ACHN (cell line): Measurements from ENCODE around the gene MOK.
"Not testable (repeated sequence)": the region's sequence is repeated elsewhere in the genome, so short reads cannot be mapped to it uniquely, and the experiment has no call there.

Experiments
- DNase-seq: peaks from one replicate; pipeline ENCODE4 v3.0.0-alpha.2; 2015
- in situ Hi-C: cut with HindIII; loops from 2 replicates; pipeline ENCODE4 v1.10.0; 2017; ENCODE audit warnings: low sequenced_read_pairs, low pct_ligation_motif_present, low pct_unique_long_range_greater_than_20kb

The MOK gene

DNA sequence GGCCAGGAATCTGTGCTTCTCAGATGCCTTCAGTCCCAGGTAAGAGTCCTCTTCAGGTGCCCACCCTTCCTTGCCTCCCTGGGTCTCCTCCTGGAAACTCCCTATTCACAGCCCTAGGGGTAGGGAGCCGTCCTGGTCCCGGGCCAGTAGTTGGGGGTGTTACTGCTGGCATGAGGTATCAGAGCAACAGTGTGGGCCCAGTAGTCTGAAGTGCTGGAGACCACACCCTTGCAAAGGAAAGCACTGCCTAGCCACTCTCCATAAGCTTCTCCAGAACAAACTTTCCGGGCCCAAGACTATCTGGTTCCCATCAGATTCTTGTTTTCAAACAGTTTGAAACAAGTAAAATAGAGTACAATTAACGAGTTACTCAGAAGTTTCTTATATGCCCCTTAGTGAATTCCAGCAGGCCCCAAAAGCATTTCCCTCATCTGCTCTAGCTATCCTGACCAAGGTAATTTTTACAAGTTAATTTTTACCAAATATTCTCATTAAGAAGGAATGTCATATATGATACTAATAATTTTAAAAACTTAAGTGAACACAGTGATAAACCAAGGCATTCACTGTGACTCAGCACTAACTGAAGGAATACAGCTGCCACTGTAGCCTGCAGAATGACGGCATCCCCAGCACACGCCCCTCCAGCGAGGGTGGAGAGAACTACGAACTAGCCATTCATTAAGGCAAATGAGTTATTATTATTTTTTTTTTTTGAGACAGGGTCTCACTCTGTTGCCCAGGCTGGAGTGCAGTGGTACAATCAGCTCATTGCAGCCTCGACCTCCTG, 49.4 kb downstream of the MOK start:
- no peak for DNase-seq
- in situ Hi-C loops = no loop called here

DNA sequence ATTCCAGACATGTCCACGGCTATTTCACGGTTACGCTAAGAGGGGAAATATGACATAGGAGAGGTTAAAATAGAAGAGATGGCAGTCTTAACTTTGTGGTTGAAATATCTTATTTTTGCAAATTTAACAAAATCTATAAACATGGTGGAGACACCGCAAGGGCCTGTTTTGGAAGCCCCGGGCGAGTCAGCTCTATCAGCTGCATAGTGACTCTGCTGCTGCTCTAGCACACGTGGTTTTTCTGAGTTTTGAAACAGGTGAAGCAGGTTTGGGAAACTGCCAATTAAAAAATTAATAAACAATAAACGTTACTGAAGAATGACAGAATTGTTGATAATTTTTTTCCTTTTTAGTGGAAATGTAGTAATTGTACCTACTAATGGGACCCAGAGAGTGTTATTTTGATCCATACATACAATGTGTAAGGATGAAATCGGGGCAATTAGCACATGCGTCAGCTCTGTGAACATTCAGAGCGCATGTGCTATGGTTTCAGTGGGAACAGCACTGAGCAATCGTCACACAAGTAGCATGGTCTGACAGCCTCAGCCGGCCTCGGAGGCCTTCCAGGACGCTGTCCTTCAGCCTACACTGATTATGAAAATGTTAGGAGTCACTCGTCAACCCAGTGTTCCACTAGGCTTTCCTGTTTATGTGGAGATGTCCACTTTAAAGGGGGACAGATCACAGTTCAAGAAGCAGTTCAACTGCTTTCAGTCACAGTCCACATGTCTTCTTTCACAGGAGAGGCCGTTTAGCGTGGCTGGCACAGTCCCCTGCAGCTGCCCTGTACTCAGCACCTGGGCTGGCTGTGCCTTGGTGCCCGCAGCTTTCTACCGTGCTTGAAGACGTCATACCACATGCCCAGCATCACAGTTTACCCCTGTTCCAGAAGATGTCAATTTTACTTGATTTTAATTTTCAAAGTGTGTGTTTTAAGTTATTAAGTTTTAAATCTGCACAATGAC, 51.8 kb downstream of the MOK start:
- in situ Hi-C loops = no loop called here
- no peak for DNase-seq

DNA sequence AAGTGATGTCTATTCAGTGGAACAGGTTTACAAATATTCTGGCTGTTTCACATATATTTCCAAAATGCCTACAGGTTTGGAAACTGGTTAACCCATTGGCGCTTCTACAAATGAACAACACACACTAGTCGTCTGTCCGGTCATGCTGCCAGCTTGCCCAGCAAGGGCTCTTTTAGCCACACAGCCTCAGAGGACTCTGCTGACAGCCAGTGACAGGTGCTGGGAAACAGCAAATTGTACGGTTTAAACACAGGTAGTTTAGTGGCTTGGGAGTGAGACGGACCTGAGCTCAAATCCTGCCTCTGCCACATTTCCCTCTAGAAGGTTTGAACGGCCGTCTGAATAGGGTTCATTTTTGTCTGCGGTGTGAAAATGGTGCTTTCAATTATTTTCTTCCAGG, 53.8 kb downstream of the MOK start:
- in situ Hi-C loops = no loop called here

DNA sequence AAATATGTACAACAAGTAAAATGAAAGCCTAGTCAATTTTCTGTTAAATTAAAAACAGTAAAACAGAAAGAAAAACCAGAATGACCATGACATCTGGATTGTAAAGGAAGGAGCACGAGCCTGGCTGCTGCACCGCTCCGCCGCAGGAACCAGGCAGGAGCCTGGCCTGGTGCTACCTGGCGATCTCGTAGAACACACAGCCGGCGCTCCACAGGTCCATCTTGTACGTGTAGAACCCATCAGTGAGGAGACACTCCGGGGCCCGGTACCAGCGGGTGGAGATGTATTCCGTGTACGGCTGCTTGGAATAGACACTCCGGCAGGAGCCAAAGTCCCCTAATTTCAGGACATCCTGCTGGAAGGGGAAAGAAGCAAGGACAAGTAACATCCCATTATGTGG, 54.3 kb downstream of the MOK start:
- no peak for DNase-seq
- in situ Hi-C loops = no loop called here

More for the DNA sequence above, 53.8 kb downstream of the MOK start:
- no peak for DNase-seq

DNA sequence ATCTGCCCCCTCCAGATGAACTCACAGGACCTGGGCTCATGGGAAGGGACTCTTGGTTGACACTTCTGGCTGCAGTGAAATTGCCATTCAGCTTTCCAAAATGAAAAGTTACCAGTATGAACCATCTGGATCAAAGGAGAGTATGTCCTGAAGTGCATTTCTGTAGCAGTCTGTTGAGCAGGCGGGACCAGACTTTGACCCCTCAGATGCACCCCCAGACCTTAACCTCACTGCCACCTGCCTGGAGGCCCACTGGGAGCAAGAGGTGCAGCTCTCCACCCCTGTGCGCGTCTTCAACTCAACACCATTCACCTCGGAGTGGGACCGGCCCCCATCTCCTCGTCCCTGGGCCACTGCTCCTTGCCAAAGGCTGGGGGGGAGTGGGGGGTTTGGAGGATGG, 55.0 kb downstream of the MOK start:
- DNase-seq = no peak
- in situ Hi-C loops = no loop called here

DNA sequence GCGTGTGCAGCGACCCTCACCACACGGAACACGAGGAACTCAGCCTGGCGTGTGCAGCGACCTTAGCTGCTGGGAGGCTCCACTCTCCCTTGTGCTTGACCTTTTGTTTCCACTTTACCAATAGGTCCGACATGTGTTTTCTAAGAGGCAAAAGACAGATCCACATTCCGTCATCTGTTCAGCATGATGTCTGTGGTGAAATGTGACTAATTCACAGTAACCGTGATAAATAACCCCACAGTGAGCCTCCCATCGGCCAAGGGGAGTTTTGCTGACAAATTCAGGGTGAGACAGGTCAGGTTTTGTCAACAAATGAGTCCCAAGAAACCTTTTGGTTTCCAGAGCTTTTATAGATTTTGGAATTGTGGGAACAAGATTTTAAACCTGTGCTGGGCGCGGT, 55.9 kb downstream of the MOK start:
- no peak for DNase-seq
- in situ Hi-C loops = no loop called here

DNA sequence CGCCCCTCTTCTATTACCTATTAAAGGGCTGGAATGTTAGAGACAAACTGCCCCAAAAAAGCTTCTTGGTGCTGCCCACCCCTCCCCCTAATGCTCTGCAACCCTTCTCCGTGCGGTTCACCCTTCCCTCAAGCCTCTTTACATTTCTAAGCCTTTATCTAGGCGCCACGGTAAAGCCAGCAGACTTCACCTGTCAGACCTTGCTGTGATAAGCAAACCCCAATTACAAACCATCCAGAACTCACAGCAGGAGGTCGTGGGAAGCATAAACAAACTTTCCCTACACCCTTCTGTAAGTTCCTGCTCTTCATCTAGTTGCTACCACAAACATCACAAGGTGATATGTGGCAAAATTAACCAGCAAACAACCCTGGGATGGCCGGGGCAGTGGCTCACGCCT, 56.8 kb downstream of the MOK start:
- in situ Hi-C loops = no loop called here
- no peak for DNase-seq

DNA sequence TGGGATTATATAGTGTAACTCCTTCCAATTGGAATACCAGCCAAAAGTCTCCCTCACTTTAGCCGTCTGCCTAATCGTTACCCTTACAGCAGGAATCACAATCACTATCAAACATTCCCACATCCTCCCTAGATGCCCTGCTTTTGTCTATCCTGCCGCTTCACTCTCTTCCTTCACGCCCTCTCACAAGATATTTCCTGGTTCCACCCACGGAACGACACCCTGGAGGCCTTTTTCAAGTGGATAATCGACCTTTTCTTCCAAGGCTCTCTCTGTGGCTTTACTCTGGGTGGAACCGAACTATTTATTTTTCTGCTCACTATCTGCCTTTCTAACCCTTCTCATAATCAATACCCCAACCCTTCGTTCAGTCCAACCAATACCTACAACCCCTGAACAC, 58.9 kb downstream of the MOK start:
- no peak for DNase-seq
- in situ Hi-C loops = no loop called here

DNA sequence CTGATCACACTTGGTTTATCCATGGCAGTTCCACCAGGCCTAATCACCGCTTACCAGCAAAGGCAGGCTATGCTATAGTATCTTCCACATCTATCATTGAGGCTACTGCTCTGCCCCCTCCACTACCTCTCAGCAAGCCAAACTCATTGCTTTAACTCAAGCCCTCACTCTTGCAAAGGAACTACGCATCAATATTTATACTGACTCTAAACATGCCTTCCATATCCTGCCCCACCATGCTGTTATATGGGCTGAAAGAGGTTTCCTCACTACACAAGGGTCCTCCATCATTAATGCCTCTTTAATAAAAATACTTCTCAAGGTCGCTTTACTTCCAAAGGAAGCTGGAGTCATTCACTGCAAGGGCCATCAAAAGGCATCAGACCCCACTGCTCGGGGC, 61.2 kb downstream of the MOK start:
- DNase-seq, in situ Hi-C loops: not testable (repeated sequence)

DNA sequence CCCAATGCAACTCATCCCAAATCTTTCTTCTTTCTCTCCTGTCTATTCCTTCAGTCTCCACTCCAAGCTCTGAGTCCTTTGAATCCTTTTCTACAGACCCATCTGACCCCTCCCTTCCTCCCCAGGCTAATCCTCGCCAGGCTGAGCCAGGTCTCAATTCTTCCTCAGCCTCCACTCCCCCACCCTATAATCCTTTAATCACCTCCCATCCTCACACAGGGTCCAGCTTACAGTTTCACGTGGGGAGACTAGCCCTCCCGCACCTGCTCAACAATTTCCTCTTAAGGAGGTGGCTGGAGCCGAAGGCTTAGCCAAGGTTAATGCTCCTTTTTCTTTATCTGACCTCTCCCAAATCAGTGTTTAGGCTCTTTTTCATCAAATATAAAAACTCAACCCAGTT, 63.8 kb downstream of the MOK start:
- DNase-seq = no peak
- in situ Hi-C loops = no loop called here

DNA sequence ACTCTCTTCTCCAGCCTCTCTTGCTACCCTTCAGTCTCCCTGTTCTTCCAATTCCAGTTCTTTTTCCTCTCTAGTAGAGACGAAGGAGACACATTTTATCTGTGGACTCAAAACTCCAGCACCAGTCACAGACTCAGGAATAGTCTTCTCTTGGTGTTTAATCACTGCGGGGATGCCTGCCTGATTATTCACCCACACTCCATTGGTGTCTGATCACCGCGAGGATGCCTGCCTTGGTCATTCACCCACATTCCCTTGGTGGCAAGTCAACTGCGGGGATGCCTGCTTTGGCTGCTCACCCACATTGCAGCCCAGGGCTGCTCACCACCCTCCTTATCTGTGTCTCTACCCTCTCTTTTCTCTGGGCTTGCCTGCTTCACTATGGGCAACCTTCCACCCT, 64.5 kb downstream of the MOK start:
- DNase-seq = peak; percentile 45
- in situ Hi-C loops = not testable (repeated sequence)

DNA sequence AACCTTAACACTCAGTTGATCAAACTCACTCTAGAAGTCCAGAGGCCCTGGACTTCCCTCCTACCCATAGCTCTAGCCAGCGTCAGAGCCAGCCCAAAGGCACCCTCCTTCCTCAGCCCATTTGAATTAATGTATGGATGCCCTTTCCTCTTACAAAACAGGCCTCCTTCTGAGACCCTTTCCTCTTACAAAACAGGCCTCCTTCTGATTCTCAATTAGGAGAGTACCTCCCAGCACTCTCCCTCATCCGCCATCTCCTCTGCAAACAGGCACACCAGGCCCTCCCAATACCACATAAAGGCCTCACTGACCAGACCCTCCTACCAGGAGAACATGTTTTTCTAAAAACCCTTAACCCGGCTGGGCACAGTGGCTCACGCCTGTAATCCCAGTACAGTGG, 65.7 kb downstream of the MOK start:
- in situ Hi-C loops = no loop called here
- DNase-seq = no peak

DNA sequence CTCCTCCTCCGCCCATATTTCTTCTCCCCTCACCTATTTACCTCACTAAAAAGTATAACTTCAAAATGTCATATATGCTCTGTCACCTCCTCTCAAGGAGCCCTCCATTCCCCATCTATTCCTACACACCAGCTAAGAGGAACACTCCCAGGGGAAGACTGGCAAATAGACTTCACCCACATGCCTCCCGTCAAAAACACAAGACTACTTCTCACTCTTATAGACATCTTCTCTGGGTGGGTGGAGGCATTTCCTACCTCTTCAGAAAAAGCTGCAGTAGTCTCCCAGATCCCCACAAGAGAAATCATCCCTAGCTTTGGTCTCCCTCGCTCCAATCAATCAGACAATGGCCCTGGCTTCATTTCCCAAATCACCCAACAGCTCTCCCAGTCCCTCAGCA, 66.2 kb downstream of the MOK start:
- no peak for DNase-seq
- in situ Hi-C loops = no loop called here

DNA sequence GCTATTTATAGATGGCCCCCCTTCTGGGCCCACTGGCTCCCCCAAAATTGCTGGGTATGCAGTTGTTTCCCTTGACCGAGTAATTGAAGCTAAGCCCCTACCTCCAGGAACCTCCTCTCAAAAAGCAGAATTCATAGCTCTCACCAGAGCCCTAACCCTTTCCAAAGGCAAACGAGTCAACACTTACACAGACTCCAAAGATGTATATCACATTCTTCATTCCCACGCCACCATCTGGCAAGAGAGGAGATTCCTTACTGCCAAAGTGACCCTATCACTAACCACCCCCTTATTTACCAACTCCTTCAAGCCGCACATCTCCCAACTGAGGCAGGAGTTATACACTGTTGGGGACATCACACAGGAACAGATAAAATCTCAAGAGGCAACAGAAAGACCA, 66.8 kb downstream of the MOK start:
- DNase-seq = no peak

DNA sequence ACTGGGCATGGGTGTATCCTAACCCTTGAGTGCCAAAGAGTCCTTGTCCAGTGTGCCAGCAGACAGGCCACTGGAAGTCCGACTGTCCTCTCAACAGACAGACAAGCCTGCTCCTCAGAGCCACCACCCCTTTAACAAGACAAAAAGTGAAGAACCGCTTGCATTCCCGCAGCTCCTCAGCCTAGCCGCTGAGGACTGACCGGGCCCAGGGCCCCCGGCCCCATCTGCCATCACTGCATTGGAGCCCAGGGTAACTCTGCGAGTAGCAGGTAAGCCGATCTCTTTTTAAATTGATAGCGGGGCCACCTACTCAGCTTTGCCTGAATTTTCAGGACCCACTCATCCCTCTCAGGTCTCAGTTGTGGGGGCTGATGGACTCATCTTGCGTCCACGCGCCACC, 68.9 kb downstream of the MOK start:
- no peak for DNase-seq
- in situ Hi-C loops = no loop called here

More for the DNA sequence above, 66.8 kb downstream of the MOK start:
- in situ Hi-C loops = no loop called here

DNA sequence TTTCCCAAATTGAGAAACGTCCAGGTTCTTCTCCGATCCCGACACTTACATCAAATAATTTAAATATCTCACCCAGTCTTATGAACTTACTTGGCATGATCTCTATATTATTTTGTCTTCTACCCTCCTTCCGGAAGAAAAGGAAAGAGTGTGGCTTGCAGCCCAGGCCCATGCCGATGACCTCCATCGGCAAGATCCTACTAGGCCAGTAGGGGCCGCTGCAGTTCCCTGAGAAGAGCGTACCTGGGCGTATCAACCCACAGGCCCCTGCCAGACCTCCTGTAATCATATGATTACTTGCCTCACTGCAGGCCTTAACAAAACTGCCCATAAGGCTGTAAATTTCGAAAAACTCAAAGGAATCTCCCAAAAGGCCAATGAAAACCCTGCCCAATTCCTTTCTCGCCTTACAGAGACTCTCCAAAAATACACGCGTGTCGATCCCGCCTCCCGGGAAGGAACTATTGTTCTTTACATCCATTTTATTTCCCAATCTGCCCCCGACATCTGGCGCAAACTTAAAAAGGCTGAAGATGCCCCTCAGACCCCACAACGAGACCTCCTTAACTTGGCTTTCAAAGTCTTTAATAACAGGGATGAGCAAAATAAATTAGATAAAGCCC, 69.6 kb downstream of the MOK start:
- in situ Hi-C loops = no loop called here

DNA sequence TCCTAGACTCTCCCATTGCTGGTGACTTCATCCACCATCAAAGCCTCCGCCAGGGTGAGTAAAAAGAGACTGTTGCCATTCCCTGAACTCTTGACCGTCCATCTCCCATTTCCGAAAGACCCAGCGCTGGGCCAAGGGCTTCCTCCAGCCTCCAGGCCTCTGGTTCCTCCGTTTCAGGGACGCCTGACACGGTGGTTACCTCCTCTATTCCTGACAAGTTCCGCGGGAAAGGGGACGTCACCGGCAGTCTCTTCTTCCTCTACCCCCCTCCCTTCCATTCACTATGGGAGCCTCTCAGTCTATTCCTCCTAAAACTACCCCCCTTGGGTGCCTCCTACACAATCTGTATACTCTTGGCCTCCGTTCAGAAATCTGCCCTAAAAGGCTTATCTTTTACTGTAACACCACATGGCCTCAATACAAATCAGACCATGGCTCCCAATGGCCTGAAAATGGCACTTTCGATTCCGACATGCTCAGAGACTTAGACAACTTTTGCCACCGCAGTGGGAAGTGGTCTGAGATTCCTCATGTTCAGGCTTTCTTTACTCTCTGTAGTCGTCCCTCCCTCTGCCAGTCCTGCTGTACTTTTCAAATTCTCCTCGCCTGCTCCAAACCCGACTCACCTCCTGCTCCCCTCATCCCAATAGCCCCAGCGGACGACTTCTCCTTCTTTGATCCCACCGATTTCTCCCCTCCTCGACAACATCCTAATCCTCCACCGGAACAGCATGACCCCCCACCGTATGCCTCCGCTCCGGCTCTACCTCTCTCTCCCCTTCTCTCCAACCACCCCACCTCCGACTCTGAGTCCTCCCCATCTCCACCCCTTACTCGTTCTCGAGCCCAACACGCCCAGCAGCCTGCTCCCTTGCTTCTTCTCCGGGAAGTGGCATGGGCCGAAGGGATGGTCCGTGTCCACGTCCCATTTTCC, 70.4 kb downstream of the MOK start:
- in situ Hi-C loops = no loop called here
- no peak for DNase-seq

More for the DNA sequence above, 69.6 kb downstream of the MOK start:
- peak; percentile 70 for DNase-seq

DNA sequence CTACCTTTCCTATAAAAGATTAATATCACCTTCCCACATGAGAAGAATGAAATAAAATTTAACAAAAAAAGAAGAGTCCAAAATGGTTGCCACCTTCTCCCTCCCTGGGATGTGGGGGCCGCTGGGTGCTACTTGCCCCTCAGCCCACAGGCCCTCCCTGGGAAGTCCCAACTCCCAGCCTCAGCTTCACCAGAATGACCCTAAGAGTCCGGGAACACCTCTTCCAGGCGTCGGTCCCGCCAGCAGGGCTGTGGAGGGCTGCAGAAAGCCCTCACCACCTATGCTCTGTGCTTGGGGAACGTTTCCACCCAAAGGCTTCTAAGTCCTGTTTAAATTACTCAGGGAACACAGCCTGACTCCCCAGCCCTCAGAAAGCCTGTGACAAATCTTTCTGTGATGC, 71.9 kb downstream of the MOK start:
- DNase-seq = no peak
- in situ Hi-C loops = no loop called here
